Neural cell (in vitro differentiated cells): ENCODE results near the gene ILDR2. TPM values are rescaled to one million over a fixed set of nuclear protein-coding genes. Genes with fewer than 3 reads are reported as not detected.

ENCODE experiments used
- H2AFZ ChIP-seq: fragments of 200-600, 300-800 bp; sonication (generic), shearing (Covaris generic); 2 replicates; pipeline ENCODE4 v1.6.0; 2014; ENCODE audit warnings: low read depth, mild to moderate bottlenecking, antibody characterized with exemption, low read length, moderate library complexity
- H3F3A ChIP-seq: fragments of 200-600 bp; shearing (Covaris generic); 2 replicates; pipeline ENCODE4 v1.6.1; 2016; ENCODE audit warnings: mild to moderate bottlenecking, moderate library complexity, mixed read lengths, antibody characterized with exemption, low read length; ENCODE audit not compliant: insufficient read depth, poor library complexity, severe bottlenecking
- H3K27ac ChIP-seq: fragments of 200-600, 300-800 bp; sonication (generic), shearing (Covaris generic); 2 replicates; pipeline ENCODE4 v1.5.1; 2014; ENCODE audit warnings: mild to moderate bottlenecking, low read length, moderate library complexity
- H3K27me3 ChIP-seq: fragments of 300-800, 200-600 bp; sonication (generic), shearing (Covaris generic); 2 replicates; pipeline ENCODE4 v1.6.0; 2014; ENCODE audit warnings: mild to moderate bottlenecking, low read depth, low read length, moderate library complexity; ENCODE audit not compliant: insufficient read depth
- H3K36me3 ChIP-seq: fragments of 300-800, 200-600 bp; sonication (generic), shearing (Covaris generic); 2 replicates; pipeline ENCODE4 v1.5.1; 2014; ENCODE audit warnings: mild to moderate bottlenecking, antibody characterized with exemption, low read length, moderate library complexity; ENCODE audit not compliant: insufficient read depth
- H3K4me2 ChIP-seq: fragments of 300-800, 200-600 bp; sonication (generic), shearing (Covaris generic); 2 replicates; pipeline ENCODE4 v1.6.0; 2014; ENCODE audit warnings: mild to moderate bottlenecking, low read length
- H3K4me3 ChIP-seq: fragments of 300-800, 200-600 bp; sonication (generic), shearing (Covaris generic); 2 replicates; pipeline ENCODE4 v1.5.1; 2014; ENCODE audit warnings: mild to moderate bottlenecking, low read length, moderate library complexity
- H3K79me2 ChIP-seq: fragments of 200-600 bp; shearing (Covaris generic); replicated peaks from 2 replicates; pipeline ENCODE4 v1.6.0; 2014; ENCODE audit warnings: mild to moderate bottlenecking, low read length, moderate library complexity; ENCODE audit not compliant: insufficient read depth
- H3K9ac ChIP-seq: fragments of 300-800, 200-600 bp; sonication (generic), shearing (Covaris generic); 2 replicates; pipeline ENCODE4 v1.6.1; 2016; ENCODE audit warnings: mild to moderate bottlenecking, low read length, mixed read lengths
- H3K9me2 ChIP-seq: fragments of 200-600 bp; shearing (Covaris generic); 2 replicates; pipeline ENCODE4 v1.6.1; 2016; ENCODE audit warnings: mild to moderate bottlenecking, low read length, mixed read lengths; ENCODE audit not compliant: insufficient read depth
- H3K9me3 ChIP-seq: fragments of 200-600, 300-800 bp; sonication (generic), shearing (Covaris generic); 2 replicates; pipeline ENCODE4 v1.6.1; 2016; ENCODE audit warnings: mild to moderate bottlenecking, mixed run types, low read length, moderate library complexity, mixed read lengths
- H4K20me1 ChIP-seq: fragments of 200-600 bp; shearing (Covaris generic); 2 replicates; pipeline ENCODE4 v1.6.1; 2016; ENCODE audit warnings: mild to moderate bottlenecking, mixed run types; ENCODE audit not compliant: insufficient read depth
- EP300 ChIP-seq: fragments of 450-650 bp; conservative IDR thresholded peaks from 2 replicates; pipeline ENCODE4 v1.6.1; 2014; ENCODE audit warnings: antibody characterized with exemption, mild to moderate bottlenecking, moderate library complexity; ENCODE audit not compliant: poor library complexity, severe bottlenecking
- EZH2 ChIP-seq: fragments of 200-600, 300-800 bp; shearing (Covaris generic), sonication (generic); IDR thresholded peaks from 2 replicates; pipeline ENCODE4 v1.6.1; 2014; ENCODE audit warnings: antibody characterized with exemption, low read length, borderline replicate concordance, mild to moderate bottlenecking; ENCODE audit not compliant: insufficient read depth, poor library complexity, severe bottlenecking
- MXI1 ChIP-seq: fragments of 450-650 bp; conservative IDR thresholded peaks from 2 replicates; pipeline ENCODE4 v1.6.1; 2014; ENCODE audit warnings: antibody characterized with exemption, mild to moderate bottlenecking; ENCODE audit not compliant: poor library complexity, severe bottlenecking
- POLR2AphosphoS5 ChIP-seq: IDR thresholded peaks from 2 replicates; pipeline ENCODE4 v1.6.1; 2012
- RAD21 ChIP-seq: fragments of 450-650 bp; conservative IDR thresholded peaks from 2 replicates; pipeline ENCODE4 v1.6.1; 2014; ENCODE audit warnings: antibody characterized with exemption, mild to moderate bottlenecking, moderate library complexity
- SMC3 ChIP-seq: fragments of 450-650 bp; conservative IDR thresholded peaks from 2 replicates; pipeline ENCODE4 v1.6.1; 2014; ENCODE audit warnings: antibody characterized with exemption, mild to moderate bottlenecking, moderate library complexity; ENCODE audit not compliant: poor library complexity
- TAF1 ChIP-seq: IDR thresholded peaks from 2 replicates; pipeline ENCODE4 v1.6.1; 2012; ENCODE audit warnings: low read depth
- polyA plus RNA-seq: library from polyadenylated mRNA; depleted of rRNA; stranded (reverse); fragments of >200 nt; gene quantifications from 2 replicates; pipeline ENCODE4 v1.2.3, GENCODE V29; 2014
- TF ChIP-seq, protein P1 (sequence below): fragments of 450-650 bp; IDR thresholded peaks from 2 replicates; pipeline ENCODE4 v1.5.1; 2014; ENCODE audit warnings: antibody characterized with exemption, mild to moderate bottlenecking, moderate library complexity; ENCODE audit not compliant: poor library complexity, severe bottlenecking
- TF ChIP-seq, protein P2 (sequence below): IDR thresholded peaks from 2 replicates; pipeline ENCODE4 v1.6.1; 2012; ENCODE audit warnings: borderline replicate concordance

Gene ILDR2
- polyA plus RNA-seq, 1 donor from 2014 or later = 6.8 TPM

DNA sequence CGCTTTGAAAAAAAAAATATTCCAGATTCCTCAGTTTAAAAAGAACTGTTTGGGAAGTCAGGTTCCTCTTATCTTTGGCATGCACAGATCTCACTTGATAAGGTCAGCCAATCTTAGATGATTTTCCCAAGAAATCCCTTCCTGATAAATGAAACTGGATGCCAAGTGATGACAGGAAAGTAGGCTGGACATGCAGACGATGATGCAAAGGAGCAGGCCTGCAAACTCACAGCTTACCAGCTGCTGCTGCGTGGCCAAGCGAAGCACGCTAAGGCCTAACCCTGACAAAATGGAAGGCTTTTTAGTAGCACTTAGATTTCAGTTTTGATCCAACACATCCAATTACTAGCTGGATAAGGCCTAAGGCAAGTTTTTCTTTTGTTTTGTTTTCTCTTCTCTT, 109.4 kb downstream of the ILDR2 start:
- H3F3A ChIP-seq = peaks cover 3% of the 10 kb centered on the region
- H4K20me1 ChIP-seq = no peaks in the 10 kb centered on the region
- H3K9me2 ChIP-seq = no peaks in the 10 kb centered on the region
- H3K9ac ChIP-seq = no peak overlapping the region
- no peak overlapping the region for H2AFZ ChIP-seq
- no peak overlapping the region for H3K4me3 ChIP-seq
- no peaks in the 10 kb centered on the region for H3K9me3 ChIP-seq
- TF ChIP-seq EP300 (no peak), SMC3 (no peak), EZH2 (no peak), RAD21 (no peak), POLR2AphosphoS5 (no peak), MXI1 (no peak), TAF1 (no peak)
- TF ChIP-seq, protein P1, sequence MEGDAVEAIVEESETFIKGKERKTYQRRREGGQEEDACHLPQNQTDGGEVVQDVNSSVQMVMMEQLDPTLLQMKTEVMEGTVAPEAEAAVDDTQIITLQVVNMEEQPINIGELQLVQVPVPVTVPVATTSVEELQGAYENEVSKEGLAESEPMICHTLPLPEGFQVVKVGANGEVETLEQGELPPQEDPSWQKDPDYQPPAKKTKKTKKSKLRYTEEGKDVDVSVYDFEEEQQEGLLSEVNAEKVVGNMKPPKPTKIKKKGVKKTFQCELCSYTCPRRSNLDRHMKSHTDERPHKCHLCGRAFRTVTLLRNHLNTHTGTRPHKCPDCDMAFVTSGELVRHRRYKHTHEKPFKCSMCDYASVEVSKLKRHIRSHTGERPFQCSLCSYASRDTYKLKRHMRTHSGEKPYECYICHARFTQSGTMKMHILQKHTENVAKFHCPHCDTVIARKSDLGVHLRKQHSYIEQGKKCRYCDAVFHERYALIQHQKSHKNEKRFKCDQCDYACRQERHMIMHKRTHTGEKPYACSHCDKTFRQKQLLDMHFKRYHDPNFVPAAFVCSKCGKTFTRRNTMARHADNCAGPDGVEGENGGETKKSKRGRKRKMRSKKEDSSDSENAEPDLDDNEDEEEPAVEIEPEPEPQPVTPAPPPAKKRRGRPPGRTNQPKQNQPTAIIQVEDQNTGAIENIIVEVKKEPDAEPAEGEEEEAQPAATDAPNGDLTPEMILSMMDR = no peak
- TF ChIP-seq, protein P2, sequence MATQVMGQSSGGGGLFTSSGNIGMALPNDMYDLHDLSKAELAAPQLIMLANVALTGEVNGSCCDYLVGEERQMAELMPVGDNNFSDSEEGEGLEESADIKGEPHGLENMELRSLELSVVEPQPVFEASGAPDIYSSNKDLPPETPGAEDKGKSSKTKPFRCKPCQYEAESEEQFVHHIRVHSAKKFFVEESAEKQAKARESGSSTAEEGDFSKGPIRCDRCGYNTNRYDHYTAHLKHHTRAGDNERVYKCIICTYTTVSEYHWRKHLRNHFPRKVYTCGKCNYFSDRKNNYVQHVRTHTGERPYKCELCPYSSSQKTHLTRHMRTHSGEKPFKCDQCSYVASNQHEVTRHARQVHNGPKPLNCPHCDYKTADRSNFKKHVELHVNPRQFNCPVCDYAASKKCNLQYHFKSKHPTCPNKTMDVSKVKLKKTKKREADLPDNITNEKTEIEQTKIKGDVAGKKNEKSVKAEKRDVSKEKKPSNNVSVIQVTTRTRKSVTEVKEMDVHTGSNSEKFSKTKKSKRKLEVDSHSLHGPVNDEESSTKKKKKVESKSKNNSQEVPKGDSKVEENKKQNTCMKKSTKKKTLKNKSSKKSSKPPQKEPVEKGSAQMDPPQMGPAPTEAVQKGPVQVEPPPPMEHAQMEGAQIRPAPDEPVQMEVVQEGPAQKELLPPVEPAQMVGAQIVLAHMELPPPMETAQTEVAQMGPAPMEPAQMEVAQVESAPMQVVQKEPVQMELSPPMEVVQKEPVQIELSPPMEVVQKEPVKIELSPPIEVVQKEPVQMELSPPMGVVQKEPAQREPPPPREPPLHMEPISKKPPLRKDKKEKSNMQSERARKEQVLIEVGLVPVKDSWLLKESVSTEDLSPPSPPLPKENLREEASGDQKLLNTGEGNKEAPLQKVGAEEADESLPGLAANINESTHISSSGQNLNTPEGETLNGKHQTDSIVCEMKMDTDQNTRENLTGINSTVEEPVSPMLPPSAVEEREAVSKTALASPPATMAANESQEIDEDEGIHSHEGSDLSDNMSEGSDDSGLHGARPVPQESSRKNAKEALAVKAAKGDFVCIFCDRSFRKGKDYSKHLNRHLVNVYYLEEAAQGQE = no peak
- H3K27ac ChIP-seq = no peak overlapping the region
- no peaks in the 10 kb centered on the region for H3K27me3 ChIP-seq
- H3K4me2 ChIP-seq = no peak overlapping the region
- H3K36me3 ChIP-seq = peaks cover 15% of the 10 kb centered on the region
- peaks cover 4% of the 10 kb centered on the region for H3K79me2 ChIP-seq

DNA sequence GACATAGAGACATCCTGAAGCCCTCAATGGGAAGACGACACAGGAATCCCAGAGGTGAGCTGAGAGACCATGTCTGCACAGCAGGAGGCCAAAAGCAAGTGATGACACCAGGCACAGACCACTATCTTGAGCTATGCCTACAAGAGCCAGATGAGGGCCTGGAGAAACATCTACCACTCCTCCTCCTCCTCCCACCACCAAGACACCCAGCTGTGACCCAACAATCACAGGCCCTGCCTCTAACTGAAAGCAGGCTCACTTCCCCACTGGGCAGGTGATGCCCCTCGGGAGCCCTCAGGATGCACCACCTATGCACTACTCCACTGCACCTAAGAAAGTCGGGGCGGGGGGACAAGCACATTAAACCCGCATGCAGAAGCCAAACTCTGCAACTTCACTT, 115.7 kb downstream of the ILDR2 start:
- peaks cover 4% of the 10 kb centered on the region for H3K79me2 ChIP-seq
- no peaks in the 10 kb centered on the region for H3K9me2 ChIP-seq
- H3K9me3 ChIP-seq = no peaks in the 10 kb centered on the region
- no peak overlapping the region for H3K27ac ChIP-seq
- no peak for TF ChIP-seq SMC3
- TF ChIP-seq, protein P1 = no peak
- TF ChIP-seq MXI1 = no peak
- TF ChIP-seq, protein P2 = no peak
- peaks cover 14% of the 10 kb centered on the region for H3K36me3 ChIP-seq
- no peak overlapping the region for H2AFZ ChIP-seq
- H3K9ac ChIP-seq = no peak overlapping the region
- H3F3A ChIP-seq = peaks cover 3% of the 10 kb centered on the region
- no peak overlapping the region for H3K4me2 ChIP-seq
- H4K20me1 ChIP-seq = no peaks in the 10 kb centered on the region
- no peaks in the 10 kb centered on the region for H3K27me3 ChIP-seq
- no peak overlapping the region for H3K4me3 ChIP-seq
